Effector CD4-positive, alpha-beta T cell (primary cell): Measurements from ENCODE around the gene SLC30A7.

Experiments
- DNase-seq: peaks from one replicate; pipeline ENCODE4 v3.0.0-alpha.2; 2020

SLC30A7 gene

DNA sequence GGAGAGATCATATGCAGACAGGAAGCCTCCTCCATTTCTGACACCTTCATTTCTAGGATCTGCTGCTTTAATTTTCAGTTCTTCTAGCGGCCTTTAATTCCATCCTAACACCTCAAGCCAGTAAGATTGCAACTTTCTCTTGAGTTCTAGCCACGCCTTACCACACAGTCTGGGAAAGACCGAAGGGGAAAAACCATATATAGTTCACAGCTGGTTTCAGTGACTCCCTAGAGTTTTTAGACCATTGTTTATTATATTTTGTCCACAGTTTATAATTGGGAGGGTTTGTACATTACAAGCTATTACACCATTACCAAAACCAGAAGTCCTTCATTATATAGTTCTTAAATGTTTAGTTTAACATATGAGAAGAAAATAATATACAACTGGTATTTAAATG, 92.2 kb downstream of the SLC30A7 start:
- no peak for DNase-seq

- no peak for DNase-seq
Measured at GRCh38 chr1:100989306-100990077, 93.6 kb downstream of the SLC30A7 start.

- no peak for DNase-seq
Measured at GRCh38 chr1:100995198-100995988, 99.5 kb downstream of the SLC30A7 start.

DNA sequence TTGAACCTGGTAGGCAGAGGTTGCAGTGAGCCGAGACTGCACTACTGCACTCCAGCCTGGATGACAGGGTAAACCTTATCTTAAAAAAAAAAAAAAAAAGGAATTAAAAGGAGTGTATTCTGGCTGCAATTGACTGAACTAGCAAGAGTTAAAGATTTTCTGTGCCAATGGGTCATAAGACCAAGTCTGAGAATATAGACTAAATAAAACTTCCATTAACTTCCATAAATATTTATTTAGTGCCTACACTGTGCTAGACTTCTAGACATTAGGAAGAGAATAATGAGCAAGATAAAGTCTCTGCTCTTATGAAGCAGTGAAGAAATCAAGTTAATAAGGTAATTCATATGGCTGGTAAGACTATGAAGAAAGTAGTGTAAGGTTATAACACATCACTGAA, 102.5 kb downstream of the SLC30A7 start:
- no peak for DNase-seq

- no peak for DNase-seq
Measured at GRCh38 chr1:101000131-101000873, 104.4 kb downstream of the SLC30A7 start.

- no peak for DNase-seq
Measured at GRCh38 chr1:101002551-101002950, 106.7 kb downstream of the SLC30A7 start.

DNA sequence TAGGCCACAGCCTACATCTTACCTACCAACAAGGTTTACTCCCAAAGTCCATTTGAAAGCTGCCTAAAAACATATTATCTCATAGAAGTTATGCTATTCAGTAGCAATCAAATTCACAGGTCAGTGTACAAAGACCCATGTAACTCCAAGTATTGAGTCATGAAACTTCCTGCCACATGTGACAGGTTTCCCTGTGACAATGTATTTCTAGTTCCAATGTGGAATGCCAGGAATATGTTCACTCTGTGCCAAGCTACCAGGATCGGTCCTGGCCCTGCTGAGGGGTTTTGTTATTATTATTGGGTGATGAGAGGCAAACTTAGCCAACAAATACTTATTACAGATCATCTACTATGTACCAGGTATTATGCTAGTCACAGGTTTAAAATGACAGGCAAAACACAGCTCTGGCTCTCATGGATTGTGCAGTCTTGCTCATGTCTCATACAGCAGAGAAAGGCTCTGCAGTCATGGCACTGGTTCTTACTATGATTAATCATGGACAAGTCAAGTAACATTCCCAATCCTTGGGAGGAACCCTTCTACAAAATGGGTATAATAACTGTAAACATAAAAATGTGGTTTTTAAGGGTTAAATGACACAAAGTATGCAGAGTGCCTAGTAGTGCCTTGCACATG, 107.2 kb downstream of the SLC30A7 start:
- DNase-seq: no peak

- no peak for DNase-seq
Measured at GRCh38 chr1:101004061-101004460, 108.2 kb downstream of the SLC30A7 start.

- DNase-seq: no peak
Measured at GRCh38 chr1:101004670-101005069, 108.8 kb downstream of the SLC30A7 start.

- no peak for DNase-seq
Measured at GRCh38 chr1:101005183-101005582, 109.3 kb downstream of the SLC30A7 start.

DNA sequence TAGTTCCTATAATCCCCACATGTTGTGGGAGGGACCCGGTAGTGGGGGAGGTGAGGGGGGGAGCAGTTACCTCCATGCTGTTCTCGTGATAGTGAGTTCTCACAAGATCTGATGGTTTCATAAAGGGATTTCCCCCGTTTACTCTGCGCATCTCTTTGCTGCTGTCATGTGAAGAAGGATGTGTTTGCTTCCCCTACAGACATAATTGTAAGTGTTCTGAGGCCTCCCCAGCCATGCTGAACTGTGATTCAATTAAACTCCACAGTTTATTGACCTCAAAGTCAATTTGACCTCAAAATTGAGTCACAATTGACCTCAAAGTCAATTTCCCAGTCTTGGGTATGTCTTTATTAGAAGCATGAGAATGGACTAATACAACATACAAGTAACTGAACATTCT, 110.0 kb downstream of the SLC30A7 start:
- DNase-seq: no peak

DNA sequence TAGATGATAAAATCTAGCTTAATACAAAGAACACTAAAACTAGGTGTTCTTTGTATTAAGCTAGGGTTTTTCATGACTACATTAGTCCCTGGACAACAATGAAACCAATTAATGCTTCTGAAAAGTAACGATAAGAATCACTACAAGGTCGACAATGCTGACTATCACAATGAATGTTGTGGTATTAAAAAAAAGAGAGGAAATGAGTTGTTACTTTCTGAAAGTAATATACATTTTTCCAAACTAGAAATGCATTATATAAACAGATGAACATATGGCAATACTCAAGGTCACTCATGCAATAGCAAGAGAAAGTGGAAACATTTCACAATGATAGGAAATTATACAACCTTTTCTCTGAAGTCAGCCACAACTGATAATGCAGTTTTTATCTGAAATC, 110.7 kb downstream of the SLC30A7 start:
- DNase-seq: no peak

GRCh38 chr1:101008229-101008834, 112.4 kb downstream of the SLC30A7 start:
- DNase-seq: no peak

DNA sequence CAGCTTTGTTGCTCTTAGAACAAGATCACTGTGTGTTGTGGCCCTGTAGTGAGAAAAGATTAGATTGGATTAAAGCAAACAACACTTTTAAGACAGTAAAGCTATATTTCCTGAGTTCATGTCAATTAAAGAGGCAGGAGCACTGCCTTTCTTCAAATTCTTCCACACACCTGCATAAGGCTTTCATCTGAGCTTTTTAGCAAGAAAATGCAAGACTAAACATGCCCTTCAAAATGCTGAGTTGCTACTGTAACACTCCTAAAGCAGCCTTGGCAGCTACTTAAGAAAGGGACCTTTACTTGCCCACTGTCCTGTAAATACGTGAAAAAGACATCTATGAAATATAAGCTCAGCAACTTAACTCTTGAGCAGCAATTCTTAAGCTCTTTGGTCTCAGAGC, 117.9 kb downstream of the SLC30A7 start:
- DNase-seq: no peak

- no peak for DNase-seq
Measured at GRCh38 chr1:101017448-101017847, 121.6 kb downstream of the SLC30A7 start.

DNA sequence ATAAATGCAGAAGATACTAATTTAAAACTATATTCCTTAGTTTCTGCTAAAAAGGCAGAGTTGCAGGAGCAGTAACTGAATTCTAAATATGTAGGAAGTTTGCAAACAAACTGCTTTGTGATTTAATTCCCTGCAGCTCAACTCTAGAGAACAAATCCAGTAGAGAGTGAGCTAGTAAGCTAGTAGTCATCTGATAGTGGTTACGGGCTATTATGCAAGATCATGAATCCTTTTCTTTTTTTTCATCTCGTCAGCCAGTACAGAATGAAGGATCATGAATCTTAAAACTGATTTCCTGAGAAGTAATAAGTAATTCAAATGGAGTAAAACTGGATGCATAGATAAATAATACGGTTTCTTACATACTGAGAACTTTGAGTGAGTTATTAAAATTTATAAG, 126.4 kb downstream of the SLC30A7 start:
- DNase-seq: no peak

DNA sequence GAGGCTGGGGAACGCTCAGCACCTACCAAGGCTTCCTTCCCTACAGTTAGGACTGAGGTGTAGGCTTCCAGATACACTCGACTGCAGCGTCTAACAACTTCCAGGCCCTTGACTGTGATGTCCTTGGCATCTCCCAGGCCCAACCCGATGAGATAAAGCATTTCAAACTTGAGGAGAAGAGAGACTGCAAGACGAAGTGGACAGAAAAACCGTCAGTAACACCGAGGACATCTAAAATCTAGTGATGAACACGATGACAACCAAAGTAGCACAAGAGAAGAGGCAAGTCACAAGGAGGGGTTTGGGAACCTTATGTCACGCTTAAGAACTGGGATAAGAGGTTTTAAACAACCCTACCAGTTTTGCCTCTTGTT, 129.4 kb downstream of the SLC30A7 start:
- DNase-seq: no peak

- peak; percentile 82 for DNase-seq
Measured at GRCh38 chr1:101025657-101026429, 130.0 kb downstream of the SLC30A7 start, which contains the start of gene DPH5. DPH5 (minus strand) TSS chr1:101025784; CDS start chr1:101025443, 341 bp downstream.

- DNase-seq: no peak
Measured at GRCh38 chr1:101026430-101026788, 130.5 kb downstream of the SLC30A7 start.

- DNase-seq: no peak
Measured at GRCh38 chr1:101027194-101027772, 131.4 kb downstream of the SLC30A7 start.

DNA sequence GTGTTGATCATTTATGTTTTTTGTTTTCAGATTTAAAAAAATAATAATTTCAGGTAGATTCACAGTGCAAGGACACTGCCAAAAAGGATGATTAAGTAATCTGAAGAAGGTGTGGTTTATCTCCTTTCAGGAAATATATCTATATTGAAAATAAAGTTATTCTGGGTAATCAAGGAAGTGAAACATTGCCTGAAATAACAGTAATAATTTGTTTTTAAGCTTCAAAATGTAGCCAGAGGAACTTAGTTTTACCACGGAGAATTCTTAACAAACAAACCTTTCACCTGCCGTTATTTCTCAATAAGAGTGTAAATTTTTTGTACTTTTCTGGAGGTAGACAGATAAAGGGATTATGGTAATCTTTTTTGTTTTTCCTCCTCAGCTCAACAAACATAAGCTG, 132.6 kb downstream of the SLC30A7 start:
- DNase-seq: no peak
